Measurements from ENCODE around the gene TRA2A. TPM values are rescaled to one million over a fixed set of nuclear protein-coding genes. Genes with fewer than 3 reads are reported as not detected.

Gene TRA2A
- total RNA-seq, 1 experiment from 2014 or later: 169 TPM

DNA sequence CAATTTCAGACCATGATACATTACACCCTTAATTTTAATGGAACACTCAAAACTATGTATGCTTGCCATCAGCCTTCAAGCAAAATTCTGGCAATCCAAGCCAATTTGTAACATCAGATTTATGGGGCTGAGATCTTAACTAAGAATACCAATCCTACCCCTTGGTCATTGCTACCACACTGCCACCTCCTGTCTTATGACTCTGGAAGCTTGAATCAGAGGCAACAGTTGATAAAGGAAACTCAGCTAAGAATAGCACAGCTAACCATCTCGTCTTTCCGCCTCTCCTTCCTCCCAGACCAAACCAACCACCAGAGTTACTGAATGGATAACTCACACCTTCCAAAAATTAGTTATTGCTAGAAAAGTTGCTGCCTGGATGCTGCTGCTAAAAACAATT, 68.9 kb downstream of the TRA2A start:
- Histone ChIP-seq H4K20me1 (ENCODE audit: control insufficient read depth, insufficient read depth, insufficient read length) (no peaks in the 10 kb centered on the region), H3K56ac (ENCODE audit: insufficient read length, low read depth, low read length) (no peak overlapping the region), H2BK15ac (ENCODE audit: low read depth, low read length) (no peak overlapping the region), H2AFZ (ENCODE audit: low read length) (no peak overlapping the region), H3K79me1 (ENCODE audit: insufficient read depth, low read depth, low read length, poor library complexity, severe bottlenecking) (no peaks in the 10 kb centered on the region), H3K23me2 (ENCODE audit: insufficient read length, low read depth, low read length, poor library complexity, severe bottlenecking) (peaks cover 10% of the 10 kb centered on the region), H2BK5ac (ENCODE audit: insufficient read length, low read length) (no peak overlapping the region), H3K9me3 (ENCODE audit: control insufficient read depth, low read depth, low read length) (no peaks in the 10 kb centered on the region), H4K8ac (replicated peaks; ENCODE audit: insufficient read length, low read depth, low read length) (no peak overlapping the region), H3K27ac (ENCODE audit: insufficient read length, low read depth, low read length) (no peak overlapping the region), H4K91ac (ENCODE audit: insufficient read length, low read depth, low read length) (no peak overlapping the region), H4K5ac (ENCODE audit: insufficient read length, low read depth, low read length) (no peak overlapping the region), H3K14ac (ENCODE audit: insufficient read depth, low read length) (no peak overlapping the region), H3K4ac (ENCODE audit: low read depth, low read length) (no peak overlapping the region), H2BK12ac (ENCODE audit: insufficient read length, low read depth, low read length) (no peak overlapping the region), H3T11ph (ENCODE audit: low read length) (no peak overlapping the region), H2BK120ac (ENCODE audit: low read depth, low read length, poor library complexity, severe bottlenecking) (no peak overlapping the region), H3K4me2 (ENCODE audit: insufficient read depth, insufficient read length, low read length) (peak overlapping the region; percentile 47), H3K23ac (ENCODE audit: insufficient read length, low read depth, low read length) (no peak overlapping the region), H3K79me2 (ENCODE audit: insufficient read depth, low read length) (peaks cover 62% of the 10 kb centered on the region), H3K27me3 (ENCODE audit: insufficient read depth, low read length) (no peaks in the 10 kb centered on the region), H2AK5ac (ENCODE audit: insufficient read length, low read length) (no peak overlapping the region), H3K4me1 (ENCODE audit: insufficient read depth, low read length) (peaks cover 12% of the 10 kb centered on the region; the same call in 1 of the 2 replicates), H3K9ac (ENCODE audit: extremely low read depth, insufficient read length, low read length) (peak overlapping the region; percentile 38), H3K18ac (ENCODE audit: insufficient read length, low read depth, low read length) (no peak overlapping the region), H2BK20ac (ENCODE audit: low read depth, low read length, poor library complexity, severe bottlenecking) (no peak overlapping the region)
- Mint-ChIP-seq H3K4me1 (peaks cover 60 to 66% of the 10 kb centered on the region in 2 experiments), H3K9me3 (no peaks in the 10 kb centered on the region; a peak in 1 of 5 replicates), H3K27ac (peak overlapping the region in 2 of 3 experiments; percentile 77 to 93; a peak in 3 of 7 replicates), H3K4me3 (peak overlapping the region in 1 of 2 experiments; percentile 54; a peak in 4 of 5 replicates), H3K36me3 (ENCODE audit: insufficient read depth in 1 of 3, low read depth in 3 of 3) (peaks cover 30 to 54% (median 50%) of the 10 kb centered on the region in 3 experiments), H3K27me3 (ENCODE audit: low read depth) (no peaks in the 10 kb centered on the region; the same call in 1 of the 2 replicates)
- no CpG with 5 or more reads among the region's 2 CpGs for WGBS (ENCODE audit: extremely low coverage, insufficient read length, low lambda C conversion rate)
- TF ChIP-seq, protein P1, sequence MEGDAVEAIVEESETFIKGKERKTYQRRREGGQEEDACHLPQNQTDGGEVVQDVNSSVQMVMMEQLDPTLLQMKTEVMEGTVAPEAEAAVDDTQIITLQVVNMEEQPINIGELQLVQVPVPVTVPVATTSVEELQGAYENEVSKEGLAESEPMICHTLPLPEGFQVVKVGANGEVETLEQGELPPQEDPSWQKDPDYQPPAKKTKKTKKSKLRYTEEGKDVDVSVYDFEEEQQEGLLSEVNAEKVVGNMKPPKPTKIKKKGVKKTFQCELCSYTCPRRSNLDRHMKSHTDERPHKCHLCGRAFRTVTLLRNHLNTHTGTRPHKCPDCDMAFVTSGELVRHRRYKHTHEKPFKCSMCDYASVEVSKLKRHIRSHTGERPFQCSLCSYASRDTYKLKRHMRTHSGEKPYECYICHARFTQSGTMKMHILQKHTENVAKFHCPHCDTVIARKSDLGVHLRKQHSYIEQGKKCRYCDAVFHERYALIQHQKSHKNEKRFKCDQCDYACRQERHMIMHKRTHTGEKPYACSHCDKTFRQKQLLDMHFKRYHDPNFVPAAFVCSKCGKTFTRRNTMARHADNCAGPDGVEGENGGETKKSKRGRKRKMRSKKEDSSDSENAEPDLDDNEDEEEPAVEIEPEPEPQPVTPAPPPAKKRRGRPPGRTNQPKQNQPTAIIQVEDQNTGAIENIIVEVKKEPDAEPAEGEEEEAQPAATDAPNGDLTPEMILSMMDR (conservative IDR thresholded peaks at IDR 0.05): peak; percentile 33; the same call in 2 of the 3 replicates
- DNase-seq: no peak
